DOHH2 (cell line): ENCODE data around the gene C15orf61.

Source experiments
- H3F3A ChIP-seq: fragments of 200-600 bp; sonication (generic), shearing (Covaris generic); 2 replicates; pipeline ENCODE4 v1.6.0; 2016; ENCODE audit warnings: antibody characterized with exemption, mild to moderate bottlenecking; ENCODE audit not compliant: control insufficient read depth, insufficient read depth
- H3K27ac ChIP-seq: fragments of 200-600 bp; sonication (generic); 2 replicates; pipeline ENCODE4 v1.5.1; 2014; ENCODE audit warnings: low read depth, mild to moderate bottlenecking, low read length, moderate library complexity
- H3K27me3 ChIP-seq: fragments of 200-600 bp; sonication (generic); 2 replicates; pipeline ENCODE4 v1.6.1; 2014; ENCODE audit warnings: mild to moderate bottlenecking, low read length, mixed read lengths; ENCODE audit not compliant: control insufficient read depth
- H3K36me3 ChIP-seq: fragments of 200-600 bp; sonication (generic); 2 replicates; pipeline ENCODE4 v1.6.1; 2014; ENCODE audit warnings: mild to moderate bottlenecking, low read length, moderate library complexity, mixed read lengths; ENCODE audit not compliant: control insufficient read depth
- H3K4me1 ChIP-seq: fragments of 200-600 bp; sonication (generic); 2 replicates; pipeline ENCODE4 v1.6.1; 2014; ENCODE audit warnings: mild to moderate bottlenecking, low read length, mixed read lengths; ENCODE audit not compliant: control insufficient read depth
- H3K4me2 ChIP-seq: fragments of 200-600 bp; sonication (generic); 2 replicates; pipeline ENCODE4 v1.6.0; 2014; ENCODE audit warnings: mild to moderate bottlenecking, low read length, moderate library complexity
- H3K4me3 ChIP-seq: fragments of 200-600 bp; sonication (generic); 2 replicates; pipeline ENCODE4 v1.5.1; 2014; ENCODE audit warnings: mild to moderate bottlenecking, low read length, mixed read lengths
- H3K79me2 ChIP-seq: fragments of 200-600 bp; sonication (generic); 2 replicates; pipeline ENCODE4 v1.6.1; 2014; ENCODE audit warnings: mild to moderate bottlenecking, low read length, mixed read lengths; ENCODE audit not compliant: control insufficient read depth
- H3K9me2 ChIP-seq: fragments of 200-600 bp; sonication (generic); replicated peaks from 2 replicates; pipeline ENCODE4 v1.6.1; 2014; ENCODE audit warnings: mild to moderate bottlenecking, low read length, mixed read lengths; ENCODE audit not compliant: control insufficient read depth
- H3K9me3 ChIP-seq: fragments of 200-600 bp; sonication (generic); 2 replicates; pipeline ENCODE4 v1.6.1; 2014; ENCODE audit warnings: antibody characterized with exemption, low read length, mixed read lengths; ENCODE audit not compliant: control insufficient read depth, insufficient read depth
- H4K20me1 ChIP-seq: fragments of 200-600 bp; sonication (generic); 2 replicates; pipeline ENCODE4 v1.6.0; 2014; ENCODE audit warnings: low read depth, mild to moderate bottlenecking, antibody characterized with exemption, low read length, moderate library complexity; ENCODE audit not compliant: control insufficient read depth, insufficient read depth
- EZH2phosphoT487 ChIP-seq: fragments of 200-600 bp; sonication (generic); IDR thresholded peaks from 2 replicates; pipeline ENCODE4 v1.6.1; 2017; ENCODE audit warnings: borderline replicate concordance, mild to moderate bottlenecking, antibody characterized with exemption, low read length, moderate library complexity, mixed read lengths
- TF ChIP-seq, protein P1 (sequence below): fragments of 200-600 bp; sonication (generic); IDR thresholded peaks from one replicate; pipeline ENCODE4 v1.5.1; 2014; ENCODE audit warnings: antibody characterized with exemption, mild to moderate bottlenecking, low read depth, low read length; ENCODE audit not compliant: poor library complexity, severe bottlenecking

C15orf61 gene

GRCh38 chr15:67556976-67557570 is 36.1 kb downstream of the C15orf61 start:
- TF ChIP-seq, protein P1, sequence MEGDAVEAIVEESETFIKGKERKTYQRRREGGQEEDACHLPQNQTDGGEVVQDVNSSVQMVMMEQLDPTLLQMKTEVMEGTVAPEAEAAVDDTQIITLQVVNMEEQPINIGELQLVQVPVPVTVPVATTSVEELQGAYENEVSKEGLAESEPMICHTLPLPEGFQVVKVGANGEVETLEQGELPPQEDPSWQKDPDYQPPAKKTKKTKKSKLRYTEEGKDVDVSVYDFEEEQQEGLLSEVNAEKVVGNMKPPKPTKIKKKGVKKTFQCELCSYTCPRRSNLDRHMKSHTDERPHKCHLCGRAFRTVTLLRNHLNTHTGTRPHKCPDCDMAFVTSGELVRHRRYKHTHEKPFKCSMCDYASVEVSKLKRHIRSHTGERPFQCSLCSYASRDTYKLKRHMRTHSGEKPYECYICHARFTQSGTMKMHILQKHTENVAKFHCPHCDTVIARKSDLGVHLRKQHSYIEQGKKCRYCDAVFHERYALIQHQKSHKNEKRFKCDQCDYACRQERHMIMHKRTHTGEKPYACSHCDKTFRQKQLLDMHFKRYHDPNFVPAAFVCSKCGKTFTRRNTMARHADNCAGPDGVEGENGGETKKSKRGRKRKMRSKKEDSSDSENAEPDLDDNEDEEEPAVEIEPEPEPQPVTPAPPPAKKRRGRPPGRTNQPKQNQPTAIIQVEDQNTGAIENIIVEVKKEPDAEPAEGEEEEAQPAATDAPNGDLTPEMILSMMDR, result no peak
- TF ChIP-seq EZH2phosphoT487, result no peak
- no peaks in the 10 kb centered on the region for H3K9me2 ChIP-seq
- H3K79me2 ChIP-seq, result peaks cover 3% of the 10 kb centered on the region
- H3K27me3 ChIP-seq, result no peaks in the 10 kb centered on the region
- H4K20me1 ChIP-seq, result no peaks in the 10 kb centered on the region
- H3K9me3 ChIP-seq, result peaks cover 17% of the 10 kb centered on the region
- peak overlapping the region; percentile 48 for H3K27ac ChIP-seq
- peak overlapping the region; percentile 32 for H3K4me3 ChIP-seq
- peaks cover 36% of the 10 kb centered on the region for H3K36me3 ChIP-seq
- peaks cover under 1% of the 10 kb centered on the region; the same call in 1 of the 2 replicates for H3F3A ChIP-seq
- peak overlapping the region; percentile 51 for H3K4me2 ChIP-seq
- H3K4me1 ChIP-seq, result peaks cover 53% of the 10 kb centered on the region

- peaks cover 3% of the 10 kb centered on the region for H3K79me2 ChIP-seq
- no peaks in the 10 kb centered on the region for H4K20me1 ChIP-seq
- no peak overlapping the region for H3K27ac ChIP-seq
- no peaks in the 10 kb centered on the region for H3K27me3 ChIP-seq
- peaks cover 36% of the 10 kb centered on the region for H3K36me3 ChIP-seq
- peaks cover 17% of the 10 kb centered on the region for H3K9me3 ChIP-seq
- H3K4me2 ChIP-seq, result no peak overlapping the region
- peaks cover 4% of the 10 kb centered on the region; the same call in 1 of the 2 replicates for H3F3A ChIP-seq
- TF ChIP-seq, protein P1, result no peak
- no peak for TF ChIP-seq EZH2phosphoT487
- H3K4me1 ChIP-seq, result peaks cover 67% of the 10 kb centered on the region
- H3K4me3 ChIP-seq, result no peak overlapping the region
- H3K9me2 ChIP-seq, result no peaks in the 10 kb centered on the region
Observed at GRCh38 chr15:67558502-67558901, 37.6 kb downstream of the C15orf61 start.

DNA sequence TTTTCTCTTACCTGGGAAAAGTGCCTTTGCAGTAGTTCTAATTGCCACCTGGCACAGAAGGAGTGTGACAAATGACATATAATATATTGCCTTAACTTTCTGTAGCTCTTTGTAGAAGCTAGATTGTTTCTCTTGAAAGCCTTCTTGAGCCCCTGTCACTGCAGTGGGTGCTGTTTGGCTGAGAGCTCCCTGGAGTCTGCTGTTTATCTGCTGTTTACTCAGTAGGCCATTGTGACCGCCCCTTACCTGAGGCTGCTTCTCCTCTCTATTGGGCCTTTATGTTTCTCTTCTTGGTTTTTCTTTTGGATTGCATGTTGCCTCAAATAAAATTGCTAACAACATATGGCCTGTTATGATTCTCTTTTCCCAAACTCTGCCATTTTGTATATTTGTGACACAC is 38.2 kb downstream of the C15orf61 start:
- peaks cover 74% of the 10 kb centered on the region for H3K4me1 ChIP-seq
- H3F3A ChIP-seq, result peaks cover 4% of the 10 kb centered on the region; the same call in 1 of the 2 replicates
- H4K20me1 ChIP-seq, result no peaks in the 10 kb centered on the region
- H3K27me3 ChIP-seq, result no peaks in the 10 kb centered on the region
- TF ChIP-seq EZH2phosphoT487, result no peak
- TF ChIP-seq, protein P1, result no peak
- no peak overlapping the region for H3K4me3 ChIP-seq
- H3K4me2 ChIP-seq, result no peak overlapping the region
- peaks cover 17% of the 10 kb centered on the region for H3K9me3 ChIP-seq
- peaks cover 36% of the 10 kb centered on the region for H3K36me3 ChIP-seq
- 0 out of 2 replicates have a peak overlapping the region, but pooled peaks have one; percentile 8 for H3K27ac ChIP-seq
- peaks cover 3% of the 10 kb centered on the region for H3K79me2 ChIP-seq
- no peaks in the 10 kb centered on the region for H3K9me2 ChIP-seq
